Parathyroid adenoma (tissue), 2 donors: Measurements from ENCODE around the gene BID.

Source experiments
- H2AFZ ChIP-seq: fragments of 300-600 bp; sonication (generic); one replicate; pipeline ENCODE4 v1.7.0; 2017; ENCODE audit warnings: antibody characterized with exemption, mild to moderate bottlenecking
- H3K27ac ChIP-seq: fragments of 300-600 bp; sonication (generic); one replicate; pipeline ENCODE4 v1.7.0; 2017
- H3K27me3 ChIP-seq: fragments of 300-600 bp; sonication (generic); one replicate; pipeline ENCODE4 v1.7.0; 2017; ENCODE audit warnings: low read length; ENCODE audit not compliant: control insufficient read depth, insufficient read depth
- H3K36me3 ChIP-seq: fragments of 300-600 bp; sonication (generic); one replicate; pipeline ENCODE4 v1.7.0; 2017; ENCODE audit warnings: low read length; ENCODE audit not compliant: control insufficient read depth, insufficient read depth
- H3K4me1 ChIP-seq: fragments of 300-600 bp; sonication (generic); one replicate; pipeline ENCODE4 v1.7.0; 2017; ENCODE audit warnings: control low read depth
- H3K4me2 ChIP-seq: fragments of 300-600 bp; sonication (generic); one replicate; pipeline ENCODE4 v1.7.0; 2017; ENCODE audit warnings: low read length
- H3K4me3 ChIP-seq: fragments of 300-600 bp; sonication (generic); one replicate; pipeline ENCODE4 v1.7.0; 2017; ENCODE audit warnings: low read depth, low read length
- H3K79me2 ChIP-seq: fragments of 300-600 bp; sonication (generic); one replicate; pipeline ENCODE4 v1.7.0; 2017; ENCODE audit warnings: control low read depth
- H3K9ac ChIP-seq: fragments of 300-600 bp; sonication (generic); one replicate; pipeline ENCODE4 v1.7.0; 2017; ENCODE audit warnings: mild to moderate bottlenecking
- H3K9me3 ChIP-seq: fragments of 300-600 bp; sonication (generic); one replicate; pipeline ENCODE4 v1.7.0; 2017; ENCODE audit warnings: low read length; ENCODE audit not compliant: control insufficient read depth
- CTCF ChIP-seq: fragments of 300-600 bp; sonication (generic); IDR thresholded peaks from one replicate; pipeline ENCODE4 v1.7.0; 2017; ENCODE audit warnings: antibody characterized with exemption, mild to moderate bottlenecking
- donor health status: primary hyperparathyroidism.

Gene BID

GRCh38 chr22:17785185-17786184, 11.2 kb upstream of the BID start:
- H3K27ac ChIP-seq, result no peak overlapping the region
- H3K4me3 ChIP-seq, result no peak overlapping the region
- H3K4me1 ChIP-seq, result no peaks in the 10 kb centered on the region
- H3K9ac ChIP-seq, result no peak overlapping the region
- H3K4me2 ChIP-seq, result no peak overlapping the region
- H3K27me3 ChIP-seq, result no peaks in the 10 kb centered on the region
- peak; percentile 48 for TF ChIP-seq CTCF
- H3K36me3 ChIP-seq, result no peaks in the 10 kb centered on the region
- H2AFZ ChIP-seq, result no peak overlapping the region
- H3K79me2 ChIP-seq, result no peaks in the 10 kb centered on the region
- no peaks in the 10 kb centered on the region for H3K9me3 ChIP-seq

- Histone ChIP-seq H3K79me2 (no peaks in the 10 kb centered on the region), H3K9ac (no peak overlapping the region), H2AFZ (no peak overlapping the region), H3K36me3 (no peaks in the 10 kb centered on the region), H3K4me1 (no peaks in the 10 kb centered on the region), H3K4me2 (no peak overlapping the region), H3K9me3 (no peaks in the 10 kb centered on the region), H3K27me3 (no peaks in the 10 kb centered on the region), H3K4me3 (no peak overlapping the region), H3K27ac (no peak overlapping the region)
- no peak for TF ChIP-seq CTCF
These were observed 10.5 kb upstream of the BID start for GRCh38 chr22:17784776-17785175.

DNA sequence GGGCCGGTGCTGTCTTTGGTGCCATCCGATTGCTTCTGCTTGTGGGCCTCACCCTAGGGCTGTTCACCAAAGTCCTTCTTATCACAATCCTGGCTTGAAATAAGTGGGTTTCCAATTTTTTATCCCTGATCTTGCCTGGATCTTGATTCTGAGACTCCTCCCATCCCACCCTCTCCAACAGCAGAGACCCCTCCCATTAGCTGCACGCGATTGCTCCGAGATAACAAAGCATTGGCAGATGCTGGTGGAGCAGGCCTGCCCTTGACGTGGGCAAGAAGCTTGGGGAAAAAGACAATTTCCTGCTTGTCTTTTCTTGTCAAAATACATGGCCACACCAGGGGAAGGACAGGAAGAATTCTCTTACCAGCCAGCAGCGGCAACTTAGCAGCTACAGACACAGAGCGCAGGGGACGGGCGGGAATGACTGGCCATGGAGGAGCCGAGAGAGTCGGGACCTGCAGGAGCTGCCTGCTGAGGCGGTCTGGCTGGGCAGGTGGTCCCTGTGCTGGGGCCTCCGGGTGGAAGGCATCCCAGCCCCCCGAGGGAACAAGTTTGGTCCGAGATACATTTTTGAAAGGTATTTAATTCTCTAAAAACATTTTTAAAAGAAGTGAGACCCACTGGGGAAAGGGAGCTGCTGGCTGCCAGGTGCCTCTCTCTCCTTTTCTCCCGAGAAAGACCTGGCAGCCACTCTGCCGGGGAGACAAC, 9.7 kb upstream of the BID start:
- no peak overlapping the region for H3K4me2 ChIP-seq
- no peak overlapping the region for H2AFZ ChIP-seq
- H3K27me3 ChIP-seq, result no peaks in the 10 kb centered on the region
- no peaks in the 10 kb centered on the region for H3K4me1 ChIP-seq
- no peak overlapping the region for H3K27ac ChIP-seq
- H3K9ac ChIP-seq, result no peak overlapping the region
- TF ChIP-seq CTCF, result no peak
- H3K36me3 ChIP-seq, result no peaks in the 10 kb centered on the region
- no peaks in the 10 kb centered on the region for H3K79me2 ChIP-seq
- H3K9me3 ChIP-seq, result no peaks in the 10 kb centered on the region
- H3K4me3 ChIP-seq, result no peak overlapping the region

GRCh38 chr22:17783312-17783711, 9.0 kb upstream of the BID start:
- Histone ChIP-seq H2AFZ (no peak overlapping the region), H3K9ac (no peak overlapping the region), H3K4me2 (no peak overlapping the region), H3K27ac (no peak overlapping the region), H3K36me3 (no peaks in the 10 kb centered on the region), H3K9me3 (no peaks in the 10 kb centered on the region), H3K79me2 (no peaks in the 10 kb centered on the region), H3K27me3 (no peaks in the 10 kb centered on the region), H3K4me3 (no peak overlapping the region), H3K4me1 (no peaks in the 10 kb centered on the region)
- no peak for TF ChIP-seq CTCF
